ENCODE data around the gene ATF7IP. TPM values are rescaled to one million over a fixed set of nuclear protein-coding genes. Genes with fewer than 3 reads are reported as not detected.
"Not testable (repeated sequence)": the region's sequence is repeated elsewhere in the genome, so short reads cannot be mapped to it uniquely, and the experiment has no call there.

Gene ATF7IP
- total RNA-seq, 1 donor, result 48.1 TPM

GRCh38 chr12:14326699-14327098 lies 38.8 kb upstream of the ATF7IP start:
- TF ChIP-seq CTCF (IDR thresholded peaks at IDR 0.05; ENCODE audit: insufficient read depth, low read length), result no peak
- DNase-seq (ENCODE audit: low read depth), result peak; percentile 13
- no peak overlapping the region for H3K4me3 ChIP-seq (ENCODE audit: low read depth, low read length)

- H3K4me3 ChIP-seq (ENCODE audit: low read depth, low read length), result no peak overlapping the region
- no peak for TF ChIP-seq CTCF (IDR thresholded peaks at IDR 0.05; ENCODE audit: insufficient read depth, low read length)
- peak; percentile 60 for DNase-seq (ENCODE audit: low read depth)
Measured at GRCh38 chr12:14327711-14328110, 37.8 kb upstream of the ATF7IP start.

- H3K4me3 ChIP-seq (ENCODE audit: low read depth, low read length), result no peak overlapping the region
- no peak for TF ChIP-seq CTCF (IDR thresholded peaks at IDR 0.05; ENCODE audit: insufficient read depth, low read length)
- no peak for DNase-seq (ENCODE audit: low read depth)
Measured at GRCh38 chr12:14332482-14332881, 33.0 kb upstream of the ATF7IP start.

- no peak overlapping the region for H3K4me3 ChIP-seq (ENCODE audit: low read depth, low read length)
- TF ChIP-seq CTCF (IDR thresholded peaks at IDR 0.05; ENCODE audit: insufficient read depth, low read length), result no peak
- DNase-seq (ENCODE audit: low read depth), result no peak
Measured at GRCh38 chr12:14340371-14340770, 25.1 kb upstream of the ATF7IP start.

DNA sequence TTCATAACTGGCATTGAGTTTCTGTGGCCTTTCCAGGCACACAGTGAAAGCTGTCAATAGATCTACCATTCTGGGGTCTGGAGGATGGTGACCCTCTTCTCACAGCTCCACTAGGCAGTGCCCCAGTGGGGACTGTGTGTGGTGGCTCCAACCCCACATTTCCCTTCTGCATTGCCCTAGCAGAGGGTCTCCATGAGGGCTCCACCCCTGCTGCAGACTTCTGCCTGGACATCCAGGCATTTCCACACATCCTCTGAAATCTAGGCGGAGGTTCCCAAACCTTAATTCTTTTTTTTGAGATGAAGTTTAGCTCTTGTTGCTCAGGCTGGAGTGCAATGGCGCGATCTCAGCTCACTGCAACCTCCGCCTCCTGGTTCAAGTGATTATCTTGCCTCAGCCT lies 14.0 kb upstream of the ATF7IP start:
- H3K4me3 ChIP-seq (ENCODE audit: low read depth, low read length); DNase-seq (ENCODE audit: low read depth): not testable (repeated sequence)

- DNase-seq (ENCODE audit: low read depth); H3K4me3 ChIP-seq (ENCODE audit: low read depth, low read length): not testable (repeated sequence)
Measured at GRCh38 chr12:14352066-14352465, 13.4 kb upstream of the ATF7IP start.

- DNase-seq (ENCODE audit: low read depth); H3K4me3 ChIP-seq (ENCODE audit: low read depth, low read length): not testable (repeated sequence)
Measured at GRCh38 chr12:14354665-14355064, 10.8 kb upstream of the ATF7IP start.

DNA sequence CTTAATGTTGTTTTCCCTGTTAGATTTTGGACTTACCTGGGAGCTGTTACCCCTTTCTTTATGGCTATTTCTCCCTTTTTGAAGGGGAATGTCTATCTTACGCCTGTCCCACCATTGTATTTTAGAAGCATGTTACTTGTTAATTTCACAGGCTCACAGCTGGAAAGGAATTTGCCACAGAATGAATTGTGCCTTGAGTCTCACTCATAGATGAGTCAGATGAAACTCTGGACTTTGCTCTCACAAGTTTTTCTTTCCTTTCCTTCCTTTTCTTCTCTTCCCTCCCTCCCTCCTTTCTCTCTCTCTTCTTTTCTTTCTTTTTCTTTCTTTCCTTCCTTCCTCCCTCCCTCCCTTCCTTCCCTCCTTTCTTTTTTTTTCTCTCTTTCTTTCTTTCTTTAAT lies 9.3 kb upstream of the ATF7IP start:
- no peak for TF ChIP-seq CTCF (IDR thresholded peaks at IDR 0.05; ENCODE audit: insufficient read depth, low read length)
- DNase-seq (ENCODE audit: low read depth), result no peak
- H3K4me3 ChIP-seq (ENCODE audit: low read depth, low read length), result no peak overlapping the region

- no peak for DNase-seq (ENCODE audit: low read depth)
- H3K4me3 ChIP-seq (ENCODE audit: low read depth, low read length), result no peak overlapping the region
- no peak for TF ChIP-seq CTCF (IDR thresholded peaks at IDR 0.05; ENCODE audit: insufficient read depth, low read length)
Measured at GRCh38 chr12:14357486-14357885, 8.0 kb upstream of the ATF7IP start.
